BLaER1 treated with 17β-estradiol and CSF1 and Interleukin-3, amounts not matched to agents 10 nM and 100 nM (cell line): Measurements from ENCODE around the gene FRS2.
A peak's percentile ranks its signal among the peaks of the same experiment; 100 is the strongest.

Source experiments
- H3K27ac ChIP-seq, 11 experiments: shearing (Covaris generic); formaldehyde crosslinking; 2 replicates each; pipeline ENCODE4 v1.8.1; 2022
- H3K27me3 ChIP-seq, 11 experiments: shearing (Covaris generic); formaldehyde crosslinking; 2 replicates each; pipeline ENCODE4 v1.8.1; 2022
- H3K36me3 ChIP-seq, 11 experiments: shearing (Covaris generic); formaldehyde crosslinking; 2 replicates each; pipeline ENCODE4 v1.8.1; 2022
- H3K4me1 ChIP-seq, 10 experiments: shearing (Covaris generic); formaldehyde crosslinking; 2 replicates each; pipeline ENCODE4 v1.8.1; 2022
- H3K4me2 ChIP-seq, 11 experiments: shearing (Covaris generic); formaldehyde crosslinking; 2 replicates each; pipeline ENCODE4 v1.8.1; 2022
- H3K4me3 ChIP-seq, 10 experiments: shearing (Covaris generic); formaldehyde crosslinking; 2 replicates each; pipeline ENCODE4 v1.8.1; 2022
- H3K9ac ChIP-seq, 11 experiments: shearing (Covaris generic); formaldehyde crosslinking; 2 replicates each; pipeline ENCODE4 v1.8.1; 2022
- H3K9me3 ChIP-seq, 11 experiments: shearing (Covaris generic); formaldehyde crosslinking; replicated peaks in 1 of 11; 2 replicates each; pipeline ENCODE4 v1.8.1; 2022
- H4K20me1 ChIP-seq, 11 experiments: shearing (Covaris generic); formaldehyde crosslinking; 2 replicates each; pipeline ENCODE4 v1.8.1; 2022
- Cebpa-rat ChIP-seq, 11 experiments: shearing (Covaris generic); IDR thresholded peaks; 2 replicates each; pipeline ENCODE4 v1.8.1; 2022

FRS2 gene

DNA sequence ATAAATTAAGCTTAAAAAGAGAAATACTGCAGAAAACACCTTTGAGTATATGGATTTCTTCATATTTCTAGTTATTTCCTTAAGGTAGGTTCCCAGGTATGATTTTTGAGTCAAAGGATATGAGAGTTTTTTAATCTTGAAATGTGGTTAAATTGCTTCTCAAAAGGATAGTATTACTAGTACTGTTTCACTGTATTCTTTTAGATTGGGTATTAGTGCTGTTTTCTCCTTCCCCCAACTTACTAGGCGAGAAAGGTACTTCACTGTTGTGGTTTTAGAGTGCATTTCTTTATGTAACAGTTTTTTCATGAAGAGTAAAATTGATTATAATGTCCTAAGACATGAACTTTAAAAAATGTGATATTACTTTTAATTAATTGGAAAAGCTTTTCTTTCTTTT lies 13.5 kb downstream of the FRS2 start:
- H3K9me3 ChIP-seq, result peaks cover 34 to 75% (median 65%) of the 10 kb centered on the region in 11 experiments
- no peak overlapping the region for H3K4me2 ChIP-seq
- no peaks in the 10 kb centered on the region for H3K27me3 ChIP-seq
- no peak overlapping the region for H3K4me3 ChIP-seq
- peaks cover 48 to 88% (median 65%) of the 10 kb centered on the region in 11 experiments for H3K36me3 ChIP-seq
- H4K20me1 ChIP-seq, result peaks cover 0 to 86% (median 34%) of the 10 kb centered on the region in 11 experiments; a peak in 13 of 22 replicates
- no peak for TF ChIP-seq Cebpa-rat (IDR thresholded peaks at IDR 0.05)
- H3K4me1 ChIP-seq, result no peaks in the 10 kb centered on the region
- no peak overlapping the region for H3K27ac ChIP-seq
- no peak overlapping the region for H3K9ac ChIP-seq

GRCh38 chr12:69484428-69484827 lies 14.2 kb downstream of the FRS2 start:
- no peak for TF ChIP-seq Cebpa-rat (IDR thresholded peaks at IDR 0.05)
- Histone ChIP-seq H4K20me1 (peaks cover 0 to 86% (median 30%) of the 10 kb centered on the region in 11 experiments; a peak in 13 of 22 replicates), H3K27me3 (no peaks in the 10 kb centered on the region), H3K9ac (no peak overlapping the region), H3K4me2 (no peak overlapping the region), H3K36me3 (peaks cover 48 to 90% (median 65%) of the 10 kb centered on the region in 11 experiments), H3K9me3 (peaks cover 34 to 77% (median 66%) of the 10 kb centered on the region in 11 experiments), H3K27ac (no peak overlapping the region), H3K4me1 (no peaks in the 10 kb centered on the region), H3K4me3 (no peak overlapping the region)

- no peak overlapping the region for H3K4me3 ChIP-seq
- peaks cover 39 to 81% (median 67%) of the 10 kb centered on the region in 11 experiments for H3K36me3 ChIP-seq
- no peaks in the 10 kb centered on the region for H3K4me1 ChIP-seq
- H3K27me3 ChIP-seq, result no peaks in the 10 kb centered on the region
- no peak overlapping the region for H3K9ac ChIP-seq
- H3K4me2 ChIP-seq, result no peak overlapping the region
- no peak for TF ChIP-seq Cebpa-rat (IDR thresholded peaks at IDR 0.05)
- peaks cover 18 to 65% (median 59%) of the 10 kb centered on the region in 11 experiments for H3K9me3 ChIP-seq
- no peak overlapping the region for H3K27ac ChIP-seq
- peaks cover 0 to 96% (median 9%) of the 10 kb centered on the region in 11 experiments; a peak in 12 of 22 replicates for H4K20me1 ChIP-seq
Observed at GRCh38 chr12:69490920-69491643, 20.9 kb downstream of the FRS2 start.

- TF ChIP-seq Cebpa-rat (IDR thresholded peaks at IDR 0.05), result no peak
- H3K4me1 ChIP-seq, result peaks cover 5 to 11% (median 7%) of the 10 kb centered on the region in 10 experiments; a peak in 12 of 20 replicates
- H4K20me1 ChIP-seq, result peaks cover 0 to 93% (median 14%) of the 10 kb centered on the region in 11 experiments; a peak in 12 of 22 replicates
- H3K36me3 ChIP-seq, result peaks cover 24 to 72% (median 50%) of the 10 kb centered on the region in 11 experiments; a peak in 21 of 22 replicates
- no peak overlapping the region for H3K27ac ChIP-seq
- no peak overlapping the region for H3K4me3 ChIP-seq
- no peak overlapping the region for H3K9ac ChIP-seq
- H3K27me3 ChIP-seq, result no peaks in the 10 kb centered on the region
- H3K9me3 ChIP-seq, result peaks cover 2 to 50% (median 46%) of the 10 kb centered on the region in 11 experiments; a peak in 21 of 22 replicates
- no peak overlapping the region for H3K4me2 ChIP-seq
Observed at GRCh38 chr12:69492739-69493138, 22.6 kb downstream of the FRS2 start.

DNA sequence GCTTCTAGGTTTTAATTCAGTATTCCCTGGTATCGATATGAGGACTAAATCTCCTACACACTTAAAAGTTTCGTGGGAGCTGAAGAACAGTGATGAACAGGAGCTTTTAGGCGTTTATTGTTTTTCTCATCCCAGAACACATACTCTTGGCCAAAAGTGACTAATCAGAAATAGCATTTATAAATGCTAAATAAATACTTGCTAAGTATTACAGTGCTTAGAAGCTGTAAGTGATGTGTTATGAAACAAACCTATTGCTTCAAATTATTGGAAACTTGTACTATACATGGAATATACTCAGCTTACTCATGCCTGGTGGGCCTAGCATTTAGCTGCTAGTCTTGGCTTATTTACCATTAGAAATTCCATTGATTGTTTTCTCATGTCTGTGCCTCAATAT lies 24.9 kb downstream of the FRS2 start:
- H3K9ac ChIP-seq, result no peak overlapping the region
- no peak overlapping the region for H3K4me2 ChIP-seq
- H4K20me1 ChIP-seq, result peaks cover 0 to 93% (median 30%) of the 10 kb centered on the region in 11 experiments; a peak in 13 of 22 replicates
- H3K27me3 ChIP-seq, result no peaks in the 10 kb centered on the region
- H3K4me1 ChIP-seq, result peaks cover 5 to 12% (median 7%) of the 10 kb centered on the region in 10 experiments; a peak in 12 of 20 replicates
- H3K9me3 ChIP-seq, result peaks cover 0 to 40% (median 34%) of the 10 kb centered on the region in 11 experiments; a peak in 21 of 22 replicates
- H3K27ac ChIP-seq, result no peak overlapping the region
- H3K36me3 ChIP-seq, result peaks cover 16 to 57% (median 39%) of the 10 kb centered on the region in 11 experiments; a peak in 21 of 22 replicates
- no peak overlapping the region for H3K4me3 ChIP-seq
- TF ChIP-seq Cebpa-rat (IDR thresholded peaks at IDR 0.05), result no peak

DNA sequence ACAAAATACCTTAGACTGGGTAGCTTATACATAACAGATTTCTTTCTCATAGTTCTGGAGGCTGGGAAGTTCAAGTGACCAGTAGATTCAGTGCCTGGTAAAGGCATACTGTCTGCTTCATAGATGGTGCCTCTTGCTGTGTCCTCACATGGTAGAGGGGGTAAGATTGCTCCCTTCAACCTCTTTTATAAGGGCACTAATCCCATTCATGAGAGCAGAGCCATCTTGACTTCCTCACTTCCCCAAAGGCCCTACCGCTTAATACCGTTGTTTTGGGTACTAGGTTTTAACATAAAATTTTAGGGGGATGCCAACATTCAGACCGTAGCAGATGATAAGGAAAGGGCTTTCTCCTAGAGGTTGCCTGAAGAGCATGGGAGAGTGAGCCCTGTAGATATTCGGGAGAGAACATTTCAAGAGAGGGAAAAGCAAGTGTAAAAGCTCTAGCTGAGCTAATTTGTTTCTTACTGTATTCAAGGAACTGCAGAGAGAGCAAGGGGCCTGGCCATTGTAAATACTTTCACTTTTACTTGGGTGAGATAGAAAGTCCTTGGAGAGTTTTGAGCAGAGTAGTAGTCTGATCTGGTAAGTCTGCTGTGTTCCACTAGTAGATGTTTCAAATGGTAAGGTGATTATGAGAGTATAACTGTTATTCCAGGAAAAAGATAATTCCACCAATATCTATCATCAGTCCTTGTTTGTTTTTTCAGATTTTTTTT lies 27.3 kb downstream of the FRS2 start:
- no peak for TF ChIP-seq Cebpa-rat (IDR thresholded peaks at IDR 0.05)
- H3K4me3 ChIP-seq, result no peak overlapping the region
- peak overlapping the region in 10 of 11 experiments; percentile 5 to 34 (median 18); a peak in 13 of 22 replicates for H3K4me2 ChIP-seq
- H3K36me3 ChIP-seq, result peaks cover 4 to 50% (median 27%) of the 10 kb centered on the region in 11 experiments; a peak in 19 of 22 replicates
- H3K4me1 ChIP-seq, result peaks cover 5 to 12% (median 9%) of the 10 kb centered on the region in 10 experiments; a peak in 12 of 20 replicates
- H3K9ac ChIP-seq, result no peak overlapping the region
- H3K27me3 ChIP-seq, result no peaks in the 10 kb centered on the region
- peak overlapping the region in 3 of 11 experiments; percentile 14 to 30 (median 20); a peak in 4 of 22 replicates for H3K27ac ChIP-seq
- peaks cover 0 to 32% (median 26%) of the 10 kb centered on the region in 11 experiments; a peak in 20 of 22 replicates for H3K9me3 ChIP-seq
- peaks cover 9 to 93% (median 51%) of the 10 kb centered on the region in 11 experiments; a peak in 16 of 22 replicates for H4K20me1 ChIP-seq

DNA sequence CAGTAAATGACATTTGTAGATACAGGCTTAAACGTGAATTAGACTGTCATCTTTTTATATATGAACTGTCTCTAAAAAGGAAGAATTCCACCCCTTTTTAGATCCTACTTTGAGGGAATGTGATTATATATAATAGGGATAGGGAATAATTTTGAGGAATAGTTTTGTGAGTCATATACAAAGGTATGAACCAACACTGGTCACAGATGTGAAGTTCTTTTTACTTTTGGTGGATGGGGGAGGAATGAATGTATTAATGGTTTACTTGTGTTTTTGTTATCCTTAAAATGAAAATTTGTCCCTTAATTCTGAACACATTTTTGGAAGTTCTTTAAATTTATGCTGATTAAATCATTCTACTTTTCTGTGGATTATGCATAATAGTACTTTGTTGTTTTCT lies 30.4 kb downstream of the FRS2 start:
- Histone ChIP-seq H3K36me3 (peaks cover 0 to 27% (median 20%) of the 10 kb centered on the region in 11 experiments; a peak in 16 of 22 replicates), H3K27ac (no peak overlapping the region), H3K4me2 (no peak overlapping the region), H3K27me3 (no peaks in the 10 kb centered on the region), H4K20me1 (peaks cover 12 to 96% (median 69%) of the 10 kb centered on the region in 11 experiments; a peak in 15 of 22 replicates), H3K4me3 (no peak overlapping the region), H3K9me3 (peaks cover 0 to 8% (median 5%) of the 10 kb centered on the region in 11 experiments; a peak in 16 of 22 replicates), H3K9ac (no peak overlapping the region), H3K4me1 (peaks cover 11 to 28% (median 14%) of the 10 kb centered on the region in 10 experiments; a peak in 17 of 20 replicates)
- no peak for TF ChIP-seq Cebpa-rat (IDR thresholded peaks at IDR 0.05)

DNA sequence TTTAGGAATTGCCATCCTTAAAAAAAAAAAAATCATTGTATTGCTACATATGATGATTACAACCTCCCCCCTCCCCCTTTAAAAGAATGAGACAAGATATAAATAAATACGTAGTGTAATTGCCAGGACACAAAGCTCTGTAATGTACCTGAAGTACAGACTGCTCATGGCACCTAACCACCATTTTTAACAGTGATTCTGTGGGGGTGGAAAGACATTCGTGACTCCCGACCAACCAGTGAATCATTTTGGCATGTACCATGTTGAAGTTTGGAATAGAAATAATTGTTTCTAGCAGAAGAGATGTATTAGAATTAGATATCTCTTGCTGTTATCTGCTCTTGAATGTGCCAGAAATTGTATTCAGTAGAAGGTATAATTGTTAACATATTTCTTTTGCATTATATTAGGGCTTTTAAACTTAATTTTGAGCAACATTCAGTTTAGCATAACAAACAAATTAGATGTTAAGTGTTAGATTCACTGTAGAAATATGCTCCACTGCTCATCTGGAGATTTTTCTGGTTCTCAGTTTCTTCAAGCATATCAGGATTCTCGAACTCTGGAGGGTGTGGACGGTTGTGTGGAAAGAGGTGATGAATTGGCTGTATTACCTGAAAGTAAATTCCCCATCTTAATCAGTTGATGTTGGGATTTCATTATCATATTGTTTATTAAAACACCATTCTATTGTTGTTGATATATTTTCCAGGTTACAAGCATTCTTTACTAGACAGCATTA lies 31.1 kb downstream of the FRS2 start:
- no peak overlapping the region for H3K4me3 ChIP-seq

More for the DNA sequence above, 31.1 kb downstream of the FRS2 start:
- Histone ChIP-seq H3K36me3 (peaks cover 0 to 27% (median 18%) of the 10 kb centered on the region in 11 experiments; a peak in 16 of 22 replicates), H3K4me2 (no peak overlapping the region), H4K20me1 (peaks cover 12 to 97% (median 70%) of the 10 kb centered on the region in 11 experiments; a peak in 15 of 22 replicates), H3K9me3 (peaks cover 0 to 4% (median under 1%) of the 10 kb centered on the region in 11 experiments; a peak in 5 of 22 replicates), H3K4me1 (peaks cover 11 to 35% (median 14%) of the 10 kb centered on the region in 10 experiments; a peak in 17 of 20 replicates), H3K9ac (no peak overlapping the region), H3K27me3 (no peaks in the 10 kb centered on the region), H3K27ac (no peak overlapping the region)
- TF ChIP-seq Cebpa-rat (IDR thresholded peaks at IDR 0.05), result no peak
